HUES6 (cell line): Measurements from ENCODE around the gene C12orf56.
"Not testable (repeated sequence)": the region's sequence is repeated elsewhere in the genome, so short reads cannot be mapped to it uniquely, and the experiment has no call there.

Experiments
- H3K27ac ChIP-seq: 2 replicates; pipeline ENCODE4 v1.7.0; 2013; ENCODE audit warnings: low read depth, mild to moderate bottlenecking, low read length, inconsistent platforms
- H3K27me3 ChIP-seq: 2 replicates; pipeline ENCODE4 v1.6.1; 2013; ENCODE audit warnings: low read length; ENCODE audit not compliant: control insufficient read depth, insufficient read depth
- H3K36me3 ChIP-seq: 2 replicates; pipeline ENCODE4 v1.6.1; 2013; ENCODE audit warnings: low read length; ENCODE audit not compliant: control insufficient read depth, insufficient read depth
- H3K4me1 ChIP-seq: 2 replicates; pipeline ENCODE4 v1.6.1; 2013; ENCODE audit warnings: low read length; ENCODE audit not compliant: control insufficient read depth, insufficient read depth
- H3K4me3 ChIP-seq: 2 replicates; pipeline ENCODE4 v1.5.1; 2013; ENCODE audit warnings: low read depth, low read length
- H3K9ac ChIP-seq: one replicate; pipeline ENCODE4 v1.6.1; 2013; ENCODE audit warnings: mild to moderate bottlenecking, low read length
- H3K9me3 ChIP-seq: 2 replicates; pipeline ENCODE4 v1.6.1; 2013; ENCODE audit warnings: low read depth, low read length; ENCODE audit not compliant: control insufficient read depth, insufficient read depth

C12orf56 gene

DNA sequence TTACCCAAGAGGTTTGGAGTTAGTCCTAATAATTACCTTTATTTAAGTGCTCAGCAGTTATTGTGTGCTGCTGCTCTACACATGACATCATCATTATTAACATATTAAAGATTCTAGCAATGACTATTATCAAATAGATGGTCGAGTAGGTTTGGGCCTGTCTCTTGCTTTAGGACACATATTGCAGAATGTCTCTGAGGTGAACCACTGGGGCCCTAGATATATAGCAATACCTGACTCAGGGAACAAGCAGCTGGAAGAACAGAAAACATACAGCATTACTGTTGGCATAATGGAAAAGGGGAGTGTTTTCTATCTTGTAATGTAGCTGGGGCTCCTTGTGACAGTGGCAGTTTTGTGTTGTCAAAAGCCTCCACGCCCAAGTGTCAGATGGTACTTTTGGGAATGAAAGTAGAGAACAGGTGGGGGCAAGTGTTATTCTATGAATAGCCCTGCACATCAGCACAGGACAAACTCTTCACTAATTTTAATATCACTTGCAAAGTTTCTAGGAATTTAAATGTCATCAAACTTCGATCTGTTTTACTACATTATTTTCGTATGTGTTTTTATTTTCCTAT lies 54.6 kb downstream of the C12orf56 start:
- Histone ChIP-seq H3K4me1 (no peaks in the 10 kb centered on the region), H3K27me3 (no peaks in the 10 kb centered on the region), H3K27ac (no peak overlapping the region), H3K4me3 (no peak overlapping the region), H3K36me3 (no peaks in the 10 kb centered on the region), H3K9ac (no peak overlapping the region), H3K9me3 (peaks cover 11% of the 10 kb centered on the region; the same call in 1 of the 2 replicates)

DNA sequence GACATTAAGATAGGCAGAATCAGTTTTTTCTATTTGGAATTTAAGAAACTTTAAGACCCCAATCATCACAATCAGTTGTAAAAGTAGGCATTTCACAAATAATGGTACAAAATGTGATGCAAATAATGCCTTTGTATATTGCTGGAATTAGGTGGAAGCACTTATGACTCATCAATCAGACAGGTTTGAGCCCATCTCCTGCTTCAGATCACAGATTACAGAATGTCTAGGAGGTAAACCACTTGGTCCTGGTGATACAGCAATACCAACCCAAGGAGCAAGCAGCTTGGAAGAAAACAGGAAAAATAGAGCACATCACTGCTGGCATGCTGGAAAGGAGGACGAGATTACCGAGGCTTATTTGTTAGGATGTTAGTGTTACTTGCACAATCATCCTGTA lies 57.6 kb downstream of the C12orf56 start:
- H3K9ac ChIP-seq, result no peak overlapping the region
- H3K4me3 ChIP-seq, result no peak overlapping the region
- no peaks in the 10 kb centered on the region for H3K9me3 ChIP-seq
- H3K27ac ChIP-seq, result no peak overlapping the region
- no peaks in the 10 kb centered on the region for H3K27me3 ChIP-seq
- H3K4me1 ChIP-seq, result no peaks in the 10 kb centered on the region
- H3K36me3 ChIP-seq, result no peaks in the 10 kb centered on the region

- Histone ChIP-seq H3K9me3 (no peaks in the 10 kb centered on the region), H3K4me1 (no peaks in the 10 kb centered on the region), H3K9ac (no peak overlapping the region), H3K36me3 (no peaks in the 10 kb centered on the region), H3K27me3 (no peaks in the 10 kb centered on the region), H3K4me3 (no peak overlapping the region), H3K27ac (no peak overlapping the region)
These were observed 58.3 kb downstream of the C12orf56 start for GRCh38 chr12:64332296-64332695.

DNA sequence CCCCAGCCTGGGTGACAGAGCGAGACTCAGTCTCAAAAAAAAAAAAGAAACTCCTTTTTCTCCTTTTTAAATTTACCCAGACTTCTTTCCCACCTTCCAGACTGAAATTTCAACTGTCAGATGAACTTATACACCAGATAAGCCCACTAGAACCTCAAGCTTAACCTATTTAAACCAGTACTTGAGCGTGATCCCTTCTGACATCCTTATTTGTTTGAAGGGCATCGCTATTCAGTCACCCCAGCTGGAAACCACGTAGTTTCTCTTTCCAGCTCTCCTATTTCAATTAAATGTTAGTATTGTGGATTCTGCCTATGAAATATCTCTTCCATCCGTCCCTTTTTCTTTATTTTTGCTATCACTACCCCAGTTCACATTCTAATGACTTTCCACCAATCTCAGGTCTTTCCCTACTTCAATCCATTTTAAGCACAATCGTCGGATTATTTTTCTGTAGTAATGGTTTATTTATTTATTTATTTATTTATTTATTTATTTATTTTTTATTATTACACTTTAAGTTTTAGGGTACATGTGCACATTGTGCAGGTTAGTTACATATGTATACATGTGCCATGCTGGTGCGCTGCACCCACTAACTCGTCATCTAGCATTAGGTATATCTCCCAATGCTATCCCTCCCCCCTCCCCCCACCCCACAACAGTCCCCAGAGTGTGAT lies 61.4 kb downstream of the C12orf56 start:
- not testable (repeated sequence) for H3K27ac ChIP-seq, H3K36me3 ChIP-seq, H3K4me3 ChIP-seq, H3K27me3 ChIP-seq, H3K9me3 ChIP-seq, H3K4me1 ChIP-seq, H3K9ac ChIP-seq

- H3K27me3 ChIP-seq, result no peaks in the 10 kb centered on the region
- peaks cover 7% of the 10 kb centered on the region for H3K4me1 ChIP-seq
- no peak overlapping the region for H3K4me3 ChIP-seq
- no peak overlapping the region for H3K27ac ChIP-seq
- H3K9me3 ChIP-seq, result no peaks in the 10 kb centered on the region
- H3K36me3 ChIP-seq, result no peaks in the 10 kb centered on the region
- H3K9ac ChIP-seq, result no peak overlapping the region
These were observed 65.5 kb downstream of the C12orf56 start for GRCh38 chr12:64325055-64325454.

GRCh38 chr12:64323476-64324225 lies 66.9 kb downstream of the C12orf56 start:
- Histone ChIP-seq H3K9me3 (no peaks in the 10 kb centered on the region), H3K36me3 (no peaks in the 10 kb centered on the region), H3K27ac (no peak overlapping the region), H3K4me3 (no peak overlapping the region), H3K9ac (no peak overlapping the region), H3K27me3 (no peaks in the 10 kb centered on the region), H3K4me1 (peaks cover 12% of the 10 kb centered on the region)

DNA sequence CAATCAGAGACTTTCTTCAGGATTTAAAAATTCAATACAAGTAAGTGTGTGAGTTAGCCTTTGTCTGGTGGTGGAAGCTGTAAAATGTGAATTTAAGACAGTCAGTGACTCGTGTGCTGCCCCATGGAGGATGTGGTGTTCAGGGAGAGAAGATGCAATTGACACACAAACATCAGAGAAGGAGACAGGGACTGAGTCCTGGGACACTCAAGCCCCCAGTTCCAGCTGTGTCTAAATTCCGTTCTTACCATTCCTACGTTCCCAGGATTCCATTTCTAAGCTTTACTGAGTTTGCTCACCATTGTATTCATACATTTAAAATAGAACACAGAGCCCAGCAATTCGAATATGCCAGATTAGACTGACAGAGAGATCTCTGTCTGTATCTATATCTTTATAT lies 67.6 kb downstream of the C12orf56 start:
- Histone ChIP-seq H3K36me3 (no peaks in the 10 kb centered on the region), H3K4me1 (peaks cover 14% of the 10 kb centered on the region), H3K4me3 (no peak overlapping the region), H3K27me3 (no peaks in the 10 kb centered on the region), H3K9ac (no peak overlapping the region), H3K9me3 (no peaks in the 10 kb centered on the region), H3K27ac (no peak overlapping the region)

DNA sequence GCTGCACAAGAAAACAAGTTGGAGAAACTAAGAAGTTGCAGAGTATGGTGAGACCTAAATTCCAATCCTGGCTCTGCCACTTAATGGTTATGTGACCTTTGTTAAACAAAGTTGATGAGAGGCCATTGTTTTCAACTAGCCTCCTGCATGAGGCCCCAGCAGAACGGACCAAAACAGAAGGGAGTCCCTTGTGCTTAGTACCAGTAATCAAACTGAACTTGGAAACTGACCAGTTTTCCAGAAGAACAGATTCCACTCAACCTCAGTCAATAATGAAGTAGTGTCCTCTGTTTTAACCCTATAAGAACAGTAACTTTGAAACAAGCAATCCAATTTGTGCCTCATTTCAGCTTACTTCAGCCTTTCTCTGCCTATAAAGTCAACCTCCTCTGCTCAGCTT lies 69.9 kb downstream of the C12orf56 start:
- Histone ChIP-seq H3K27me3 (no peaks in the 10 kb centered on the region), H3K27ac (no peak overlapping the region), H3K9me3 (no peaks in the 10 kb centered on the region), H3K4me1 (peaks cover 14% of the 10 kb centered on the region), H3K9ac (no peak overlapping the region), H3K36me3 (no peaks in the 10 kb centered on the region), H3K4me3 (no peak overlapping the region)

DNA sequence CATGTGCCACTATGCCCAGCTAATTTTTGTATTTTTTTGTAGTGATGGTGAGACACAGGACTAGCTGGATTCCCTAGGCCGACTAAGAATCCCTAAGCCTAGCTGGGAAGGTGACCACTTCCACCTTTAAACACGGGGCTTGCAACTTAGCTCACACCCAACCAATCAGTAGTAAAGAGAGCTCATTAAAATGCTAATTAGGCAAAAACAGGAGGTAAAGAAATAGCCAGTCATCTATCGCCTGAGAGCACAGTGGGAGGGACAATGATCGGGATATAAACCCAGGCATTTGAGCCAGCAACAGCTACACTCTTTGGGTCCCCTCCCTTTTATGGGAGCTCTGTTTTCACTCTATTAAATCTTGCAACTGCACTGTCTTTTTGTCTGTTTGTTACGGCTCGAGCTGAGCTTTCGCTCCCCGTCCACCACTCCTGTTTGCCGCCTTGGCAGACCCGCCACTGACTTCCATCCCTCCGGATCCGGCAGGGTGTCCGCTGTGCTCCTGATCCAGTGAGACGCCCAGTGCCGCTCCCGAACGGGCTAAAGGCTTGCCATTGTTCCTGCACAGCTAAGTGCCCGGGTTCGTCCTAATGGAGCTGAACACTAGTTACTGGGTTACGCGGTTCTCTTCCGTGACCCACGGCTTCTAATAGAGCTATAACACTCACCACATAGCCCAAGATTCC lies 70.9 kb downstream of the C12orf56 start:
- H3K4me1 ChIP-seq, result peaks cover 14% of the 10 kb centered on the region
- not testable (repeated sequence) for H3K27ac ChIP-seq, H3K36me3 ChIP-seq, H3K9me3 ChIP-seq, H3K9ac ChIP-seq, H3K27me3 ChIP-seq, H3K4me3 ChIP-seq

DNA sequence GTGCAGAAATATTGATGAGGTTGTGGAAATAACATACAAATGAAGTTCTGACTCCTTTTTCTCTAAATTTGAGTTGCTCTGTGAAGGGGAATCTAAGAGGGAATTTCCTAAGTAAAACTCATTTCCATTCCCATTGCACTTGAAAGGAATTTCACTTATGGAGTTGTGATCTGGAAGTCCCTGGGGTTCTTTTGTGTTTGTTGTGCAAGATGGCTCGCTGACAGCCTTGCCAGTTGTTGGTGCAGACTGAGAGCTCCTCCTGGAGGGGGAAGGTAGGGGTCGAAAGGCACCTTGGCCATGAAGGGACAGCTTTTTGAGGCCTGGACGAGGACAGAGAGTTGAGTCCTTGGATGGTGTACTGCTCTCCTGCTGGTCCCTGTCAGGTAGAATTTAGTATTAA lies 72.0 kb downstream of the C12orf56 start:
- no peaks in the 10 kb centered on the region for H3K36me3 ChIP-seq
- no peaks in the 10 kb centered on the region for H3K27me3 ChIP-seq
- no peak overlapping the region for H3K4me3 ChIP-seq
- peaks cover 14% of the 10 kb centered on the region for H3K4me1 ChIP-seq
- H3K9ac ChIP-seq, result no peak overlapping the region
- peak overlapping the region; percentile 3; the same call in 1 of the 2 replicates for H3K27ac ChIP-seq
- no peaks in the 10 kb centered on the region for H3K9me3 ChIP-seq

GRCh38 chr12:64311877-64312276 lies 78.7 kb downstream of the C12orf56 start:
- H3K4me1 ChIP-seq, result no peaks in the 10 kb centered on the region
- H3K36me3 ChIP-seq, result no peaks in the 10 kb centered on the region
- no peak overlapping the region for H3K9ac ChIP-seq
- H3K4me3 ChIP-seq, result no peak overlapping the region
- no peaks in the 10 kb centered on the region for H3K27me3 ChIP-seq
- H3K27ac ChIP-seq, result no peak overlapping the region
- no peaks in the 10 kb centered on the region for H3K9me3 ChIP-seq
